Mesendoderm (in vitro differentiated cells): ENCODE results near the gene SV2B.

Experiments
- DNase-seq: peaks from one replicate; pipeline ENCODE4 v3.0.0; 2013
- H2AK5ac ChIP-seq: 2 replicates; pipeline ENCODE4 v1.6.1; 2013; ENCODE audit warnings: low read length, inconsistent platforms
- H2BK120ac ChIP-seq: 2 replicates; pipeline ENCODE4 v1.6.1; 2013; ENCODE audit warnings: low read depth, mild to moderate bottlenecking, low read length, moderate library complexity, mixed read lengths
- H2BK15ac ChIP-seq: replicated peaks from 2 replicates; pipeline ENCODE4 v1.6.1; 2013; ENCODE audit warnings: low read depth, mild to moderate bottlenecking, moderate library complexity
- H2BK5ac ChIP-seq: 2 replicates; pipeline ENCODE4 v1.6.1; 2013; ENCODE audit warnings: low read length, inconsistent platforms
- H3K18ac ChIP-seq: 2 replicates; pipeline ENCODE4 v1.6.1; 2013; ENCODE audit warnings: mild to moderate bottlenecking, low read length, mixed read lengths
- H3K23ac ChIP-seq: one replicate; pipeline ENCODE4 v1.6.1; 2013; ENCODE audit warnings: low read length
- H3K27ac ChIP-seq: 2 replicates; pipeline ENCODE4 v1.5.1; 2013; ENCODE audit warnings: low read depth, mild to moderate bottlenecking, inconsistent platforms, low read length, moderate library complexity
- H3K27me3 ChIP-seq: 2 replicates; pipeline ENCODE4 v1.6.1; 2013; ENCODE audit warnings: low read length, control low read depth, mild to moderate bottlenecking, inconsistent platforms; ENCODE audit not compliant: insufficient read depth, poor library complexity
- H3K36me3 ChIP-seq: 2 replicates; pipeline ENCODE4 v1.6.1; 2013; ENCODE audit warnings: low read length, inconsistent platforms; ENCODE audit not compliant: control insufficient read depth, insufficient read depth
- H3K4ac ChIP-seq: one replicate; pipeline ENCODE4 v1.6.1; 2013; ENCODE audit warnings: low read depth, mild to moderate bottlenecking, low read length, moderate library complexity
- H3K4me1 ChIP-seq: 2 replicates; pipeline ENCODE4 v1.6.1; 2013; ENCODE audit warnings: low read depth, low read length, inconsistent platforms; ENCODE audit not compliant: control insufficient read depth
- H3K4me2 ChIP-seq: 2 replicates; pipeline ENCODE4 v1.6.1; 2013; ENCODE audit warnings: low read length
- H3K4me3 ChIP-seq: 2 replicates; pipeline ENCODE4 v1.5.1; 2013; ENCODE audit warnings: mild to moderate bottlenecking, low read length
- H3K56ac ChIP-seq: one replicate; pipeline ENCODE4 v1.6.1; 2013; ENCODE audit warnings: low read length
- H3K79me1 ChIP-seq: 2 replicates; pipeline ENCODE4 v1.6.1; 2013; ENCODE audit warnings: low read length, inconsistent platforms
- H3K79me2 ChIP-seq: 2 replicates; pipeline ENCODE4 v1.6.1; 2013; ENCODE audit warnings: mild to moderate bottlenecking, low read length; ENCODE audit not compliant: control insufficient read depth, insufficient read depth
- H3K9ac ChIP-seq: 2 replicates; pipeline ENCODE4 v1.6.1; 2013; ENCODE audit warnings: low read length, inconsistent platforms
- H4K5ac ChIP-seq: one replicate; pipeline ENCODE4 v1.6.1; 2013; ENCODE audit warnings: low read length
- H4K8ac ChIP-seq: one replicate; pipeline ENCODE4 v1.6.1; 2013; ENCODE audit warnings: low read depth, mild to moderate bottlenecking, control low read depth, low read length, moderate library complexity
- WGBS: extraction: QIAGEN DNeasy Blood & Tissue Kit; methylation state at CpG from one replicate; pipeline ENCODE4 v1.1.7; 2013; ENCODE audit warnings: low lambda C conversion rate, missing lambda C conversion rate; ENCODE audit not compliant: insufficient coverage; ENCODE audit errors: extremely low coverage; 5-methylcytosine and 5-hydroxymethylcytosine counted together

SV2B gene

GRCh38 chr15:91261345-91261744, 161.3 kb downstream of the SV2B start:
- Histone ChIP-seq H4K5ac (no peak overlapping the region), H3K23ac (no peak overlapping the region), H3K36me3 (no peaks in the 10 kb centered on the region), H3K18ac (no peak overlapping the region), H4K8ac (no peak overlapping the region), H3K4ac (no peak overlapping the region), H3K4me2 (no peak overlapping the region), H3K27me3 (no peaks in the 10 kb centered on the region), H3K4me3 (no peak overlapping the region), H3K56ac (no peak overlapping the region), H2AK5ac (no peak overlapping the region), H2BK120ac (no peak overlapping the region), H3K4me1 (no peaks in the 10 kb centered on the region), H3K27ac (no peak overlapping the region), H3K79me1 (no peaks in the 10 kb centered on the region), H2BK5ac (no peak overlapping the region), H3K9ac (no peak overlapping the region), H3K79me2 (no peaks in the 10 kb centered on the region), H2BK15ac (no peak overlapping the region)
- no peak for DNase-seq

- Histone ChIP-seq H3K4me3 (no peak overlapping the region), H3K27me3 (no peaks in the 10 kb centered on the region), H3K79me1 (no peaks in the 10 kb centered on the region), H3K4me2 (no peak overlapping the region), H2BK15ac (no peak overlapping the region), H3K18ac (no peak overlapping the region), H2BK5ac (no peak overlapping the region), H3K9ac (no peak overlapping the region), H2BK120ac (no peak overlapping the region), H4K5ac (no peak overlapping the region), H3K56ac (no peak overlapping the region), H4K8ac (no peak overlapping the region), H3K79me2 (no peaks in the 10 kb centered on the region), H2AK5ac (no peak overlapping the region), H3K27ac (no peak overlapping the region), H3K36me3 (no peaks in the 10 kb centered on the region), H3K23ac (no peak overlapping the region), H3K4ac (no peak overlapping the region), H3K4me1 (no peaks in the 10 kb centered on the region)
- no CpG with 5 or more reads among the region's 15 CpGs for WGBS
- DNase-seq = peak; percentile 10
Measured at GRCh38 chr15:91263632-91264531, 163.8 kb downstream of the SV2B start.

- Histone ChIP-seq H3K4me3 (no peak overlapping the region), H3K4me1 (no peaks in the 10 kb centered on the region), H3K27me3 (no peaks in the 10 kb centered on the region), H3K27ac (no peak overlapping the region), H3K56ac (no peak overlapping the region), H4K8ac (no peak overlapping the region), H3K79me1 (no peaks in the 10 kb centered on the region), H2BK15ac (no peak overlapping the region), H3K36me3 (no peaks in the 10 kb centered on the region), H2AK5ac (no peak overlapping the region), H2BK5ac (no peak overlapping the region), H3K4me2 (no peak overlapping the region), H3K18ac (no peak overlapping the region), H3K9ac (no peak overlapping the region), H4K5ac (no peak overlapping the region), H3K4ac (no peak overlapping the region), H3K23ac (no peak overlapping the region), H2BK120ac (no peak overlapping the region), H3K79me2 (no peaks in the 10 kb centered on the region)
- DNase-seq = no peak
- no CpG with 5 or more reads among the region's 11 CpGs for WGBS
Measured at GRCh38 chr15:91264651-91265351, 164.7 kb downstream of the SV2B start.

GRCh38 chr15:91265416-91265940, 165.4 kb downstream of the SV2B start:
- H4K8ac ChIP-seq = no peak overlapping the region
- H3K18ac ChIP-seq = no peak overlapping the region
- no peak overlapping the region for H2BK120ac ChIP-seq
- no CpG with 5 or more reads among the region's 4 CpGs for WGBS
- DNase-seq = no peak
- H3K27me3 ChIP-seq = no peaks in the 10 kb centered on the region
- no peaks in the 10 kb centered on the region for H3K79me1 ChIP-seq
- no peak overlapping the region for H3K4me3 ChIP-seq
- no peaks in the 10 kb centered on the region for H3K4me1 ChIP-seq
- no peak overlapping the region for H2AK5ac ChIP-seq
- H3K4ac ChIP-seq = no peak overlapping the region
- no peak overlapping the region for H2BK15ac ChIP-seq
- H3K4me2 ChIP-seq = no peak overlapping the region
- no peak overlapping the region for H3K27ac ChIP-seq
- no peak overlapping the region for H3K56ac ChIP-seq
- no peak overlapping the region for H4K5ac ChIP-seq
- H3K23ac ChIP-seq = no peak overlapping the region
- H3K79me2 ChIP-seq = no peaks in the 10 kb centered on the region
- no peak overlapping the region for H3K9ac ChIP-seq
- H2BK5ac ChIP-seq = no peak overlapping the region
- H3K36me3 ChIP-seq = no peaks in the 10 kb centered on the region

- Histone ChIP-seq H4K8ac (no peak overlapping the region), H2AK5ac (no peak overlapping the region), H3K27ac (no peak overlapping the region), H2BK5ac (no peak overlapping the region), H3K56ac (no peak overlapping the region), H3K4me3 (no peak overlapping the region), H3K79me1 (no peaks in the 10 kb centered on the region), H3K4ac (no peak overlapping the region), H3K4me2 (no peak overlapping the region), H3K9ac (no peak overlapping the region), H3K23ac (no peak overlapping the region), H2BK120ac (no peak overlapping the region), H2BK15ac (no peak overlapping the region), H3K79me2 (no peaks in the 10 kb centered on the region), H3K27me3 (no peaks in the 10 kb centered on the region), H3K36me3 (no peaks in the 10 kb centered on the region), H3K18ac (no peak overlapping the region), H3K4me1 (no peaks in the 10 kb centered on the region), H4K5ac (no peak overlapping the region)
- WGBS = no CpG with 5 or more reads among the region's 11 CpGs
- DNase-seq = peak; percentile 54
Measured at GRCh38 chr15:91268510-91268909, 168.5 kb downstream of the SV2B start.
